Suprapubic skin (tissue), 4 donors: ENCODE data around the gene CYB5R2. TPM values are rescaled to one million over a fixed set of nuclear protein-coding genes. Genes with fewer than 3 reads are reported as not detected.
A peak's percentile ranks its signal among the peaks of the same experiment; 100 is the strongest.
"Not testable (repeated sequence)": the region's sequence is repeated elsewhere in the genome, so short reads cannot be mapped to it uniquely, and the experiment has no call there.

Experiments
- DNase-seq, 2 donors: peaks; one replicate each; pipeline ENCODE4 v3.0.0-alpha.2; 2019; ENCODE audit warnings: low spot score in 2 of 2
- H3K27ac ChIP-seq: fragments of 200-600 bp; sonication (generic); one replicate; pipeline ENCODE4 v1.5.1; 2019
- H3K27me3 ChIP-seq: fragments of 200-600 bp; sonication (generic); one replicate; pipeline ENCODE4 v1.5.1; 2019
- H3K36me3 ChIP-seq: fragments of 200-600 bp; sonication (generic); one replicate; pipeline ENCODE4 v1.5.1; 2019
- H3K4me1 ChIP-seq: fragments of 200-600 bp; sonication (generic); one replicate; pipeline ENCODE4 v1.5.1; 2019
- H3K4me3 ChIP-seq: fragments of 200-600 bp; sonication (generic); one replicate; pipeline ENCODE4 v1.5.1; 2019; ENCODE audit warnings: mild to moderate bottlenecking
- H3K9me3 ChIP-seq: fragments of 200-600 bp; sonication (generic); one replicate; pipeline ENCODE4 v1.5.1; 2019
- EP300 ChIP-seq: sonication (generic); formaldehyde crosslinking; IDR thresholded peaks from one replicate; pipeline ENCODE4 v1.6.1; 2017; ENCODE audit warnings: antibody characterized with exemption
- POLR2A ChIP-seq, 2 donors: fragments of 450-650 bp; IDR thresholded peaks; one replicate each; pipeline ENCODE4 v1.6.1; 2017; ENCODE audit warnings: antibody characterized with exemption in 2 of 2, mild to moderate bottlenecking in 2 of 2, moderate library complexity in 2 of 2
- POLR2AphosphoS5 ChIP-seq, 3 donors: sonication (generic); formaldehyde crosslinking; IDR thresholded peaks; one replicate each; pipeline ENCODE4 v1.6.1; 2017; ENCODE audit warnings: antibody characterized with exemption in 3 of 3
- WGBS: methylation state at CpG from one replicate; pipeline ENCODE4 v1.1.5; 2018; 5-methylcytosine and 5-hydroxymethylcytosine counted together
- total RNA-seq, 4 donors: library from RNA; depleted of rRNA; stranded (reverse); fragments of >200 nt; gene quantifications; one replicate each; pipeline ENCODE4 v1.1.0, GENCODE V29; 2016
- TF ChIP-seq, protein P1 (sequence below), 2 donors: fragments of 200-600 bp in 1 of 2; fragments of 450-650 bp in 1 of 2; sonication (generic) in 1 of 2; IDR thresholded peaks; one replicate each; pipeline ENCODE4 v1.5.1; 2016 to 2019; ENCODE audit warnings: antibody characterized with exemption in 2 of 2, mild to moderate bottlenecking in 1 of 2, moderate library complexity in 1 of 2

Gene CYB5R2
- total RNA-seq, 4 donors from 2014 or later, result 30.7 to 78.4 (median 53.9) TPM

DNA sequence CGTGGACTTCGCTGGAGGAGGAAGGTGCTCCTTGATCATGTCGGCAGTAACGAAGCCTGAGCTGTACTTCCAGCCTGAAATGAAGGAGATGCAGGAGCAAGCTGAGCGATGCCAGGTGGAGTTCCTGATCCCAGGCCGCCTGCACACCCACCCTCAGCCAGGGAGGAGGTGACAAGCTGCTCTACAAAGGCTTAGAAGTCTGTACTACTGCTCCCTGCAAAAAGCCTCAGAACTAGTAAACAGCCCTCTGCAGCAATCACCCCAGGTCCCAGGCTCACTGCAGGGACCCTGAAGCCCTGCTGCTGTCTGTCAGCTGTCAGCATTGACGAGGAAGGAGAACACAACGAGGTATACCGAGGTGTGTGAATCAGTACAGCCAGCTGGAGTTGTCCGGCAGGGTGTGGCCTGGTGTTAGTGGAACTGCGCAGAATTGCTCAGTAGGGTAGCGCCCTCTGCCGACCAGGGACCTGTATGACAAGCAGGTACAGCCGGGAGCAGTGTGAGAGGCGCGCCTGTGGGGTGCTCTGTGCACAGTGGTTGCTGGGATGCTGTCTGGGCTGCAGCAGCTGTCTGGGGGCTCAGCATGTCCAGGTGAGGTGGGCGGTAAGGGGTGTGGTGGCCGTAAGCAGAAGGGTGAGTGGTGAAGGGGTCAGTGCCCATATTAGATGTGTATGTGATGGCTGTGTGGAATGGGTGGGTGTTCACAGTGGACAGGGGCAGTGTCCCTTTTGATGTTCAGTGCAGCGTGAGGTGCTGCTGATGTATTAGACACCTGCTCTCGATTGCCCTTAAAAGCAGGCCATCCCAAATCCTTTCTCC, 7.6 kb downstream of the CYB5R2 start:
- DNase-seq, result peak; percentile 89 to 90
- no peak overlapping the region for H3K4me3 ChIP-seq
- H3K27me3 ChIP-seq, result no peaks in the 10 kb centered on the region
- TF ChIP-seq, protein P1, sequence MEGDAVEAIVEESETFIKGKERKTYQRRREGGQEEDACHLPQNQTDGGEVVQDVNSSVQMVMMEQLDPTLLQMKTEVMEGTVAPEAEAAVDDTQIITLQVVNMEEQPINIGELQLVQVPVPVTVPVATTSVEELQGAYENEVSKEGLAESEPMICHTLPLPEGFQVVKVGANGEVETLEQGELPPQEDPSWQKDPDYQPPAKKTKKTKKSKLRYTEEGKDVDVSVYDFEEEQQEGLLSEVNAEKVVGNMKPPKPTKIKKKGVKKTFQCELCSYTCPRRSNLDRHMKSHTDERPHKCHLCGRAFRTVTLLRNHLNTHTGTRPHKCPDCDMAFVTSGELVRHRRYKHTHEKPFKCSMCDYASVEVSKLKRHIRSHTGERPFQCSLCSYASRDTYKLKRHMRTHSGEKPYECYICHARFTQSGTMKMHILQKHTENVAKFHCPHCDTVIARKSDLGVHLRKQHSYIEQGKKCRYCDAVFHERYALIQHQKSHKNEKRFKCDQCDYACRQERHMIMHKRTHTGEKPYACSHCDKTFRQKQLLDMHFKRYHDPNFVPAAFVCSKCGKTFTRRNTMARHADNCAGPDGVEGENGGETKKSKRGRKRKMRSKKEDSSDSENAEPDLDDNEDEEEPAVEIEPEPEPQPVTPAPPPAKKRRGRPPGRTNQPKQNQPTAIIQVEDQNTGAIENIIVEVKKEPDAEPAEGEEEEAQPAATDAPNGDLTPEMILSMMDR (IDR thresholded peaks at IDR 0.05), result peak; percentile 68 to 72
- no peak for TF ChIP-seq POLR2AphosphoS5 (IDR thresholded peaks at IDR 0.05)
- peaks cover 36% of the 10 kb centered on the region for H3K36me3 ChIP-seq
- no peaks in the 10 kb centered on the region for H3K9me3 ChIP-seq
- H3K4me1 ChIP-seq, result peaks cover 7% of the 10 kb centered on the region
- H3K27ac ChIP-seq, result no peak overlapping the region
- WGBS, result 46% methylated on average over 20 of the region's 20 CpGs

DNA sequence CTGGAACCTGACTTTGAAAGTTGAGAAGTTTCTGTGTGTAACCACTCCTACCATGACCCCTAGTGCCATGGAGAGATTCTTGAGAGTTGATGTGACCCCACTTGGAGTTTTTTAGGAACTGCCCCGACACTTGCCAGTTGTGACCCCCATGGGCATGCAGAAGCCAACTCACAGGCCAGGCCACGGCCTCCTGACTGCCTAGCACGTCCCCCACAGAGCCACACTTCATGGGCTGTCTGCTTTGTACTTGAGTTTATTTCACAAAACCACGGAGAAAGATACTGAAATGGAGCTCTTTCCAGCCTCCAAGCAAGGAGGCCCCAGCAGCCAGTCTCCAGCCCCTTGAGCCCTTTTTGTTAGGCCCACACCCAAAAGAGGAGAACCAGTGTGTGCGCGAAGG, 8.4 kb downstream of the CYB5R2 start:
- Histone ChIP-seq H3K27ac (no peak overlapping the region), H3K36me3 (peaks cover 36% of the 10 kb centered on the region), H3K27me3 (no peaks in the 10 kb centered on the region), H3K9me3 (no peaks in the 10 kb centered on the region), H3K4me3 (no peak overlapping the region), H3K4me1 (peaks cover 5% of the 10 kb centered on the region)
- DNase-seq, result no peak
- 88% methylated on average over 5 of the region's 6 CpGs for WGBS
- TF ChIP-seq, protein P1 (IDR thresholded peaks at IDR 0.05), result no peak
- no peak for TF ChIP-seq POLR2AphosphoS5 (IDR thresholded peaks at IDR 0.05)
- TF ChIP-seq POLR2A (IDR thresholded peaks at IDR 0.05), result no peak
- TF ChIP-seq EP300, result no peak

DNA sequence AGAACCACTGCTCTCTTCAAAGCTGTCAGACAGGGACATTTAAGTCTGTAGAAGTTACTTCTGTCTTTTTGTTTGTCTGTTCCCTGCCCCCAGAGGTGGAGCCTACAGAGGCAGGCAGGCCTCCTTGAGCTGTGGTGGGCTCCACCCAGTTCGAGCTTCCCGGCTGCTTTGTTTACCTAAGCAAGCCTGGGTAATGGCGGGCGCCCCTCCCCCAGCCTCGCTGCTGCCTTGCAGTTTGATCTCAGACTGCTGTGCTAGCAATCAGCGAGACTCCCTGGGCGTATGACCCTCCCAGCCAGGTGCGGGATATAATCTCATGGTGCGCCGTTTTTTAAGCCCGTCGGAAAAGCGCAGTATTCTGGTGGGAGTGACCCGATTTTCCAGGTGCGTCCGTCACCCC, 9.8 kb downstream of the CYB5R2 start:
- 97% methylated on average over 16 of the region's 16 CpGs for WGBS

DNA sequence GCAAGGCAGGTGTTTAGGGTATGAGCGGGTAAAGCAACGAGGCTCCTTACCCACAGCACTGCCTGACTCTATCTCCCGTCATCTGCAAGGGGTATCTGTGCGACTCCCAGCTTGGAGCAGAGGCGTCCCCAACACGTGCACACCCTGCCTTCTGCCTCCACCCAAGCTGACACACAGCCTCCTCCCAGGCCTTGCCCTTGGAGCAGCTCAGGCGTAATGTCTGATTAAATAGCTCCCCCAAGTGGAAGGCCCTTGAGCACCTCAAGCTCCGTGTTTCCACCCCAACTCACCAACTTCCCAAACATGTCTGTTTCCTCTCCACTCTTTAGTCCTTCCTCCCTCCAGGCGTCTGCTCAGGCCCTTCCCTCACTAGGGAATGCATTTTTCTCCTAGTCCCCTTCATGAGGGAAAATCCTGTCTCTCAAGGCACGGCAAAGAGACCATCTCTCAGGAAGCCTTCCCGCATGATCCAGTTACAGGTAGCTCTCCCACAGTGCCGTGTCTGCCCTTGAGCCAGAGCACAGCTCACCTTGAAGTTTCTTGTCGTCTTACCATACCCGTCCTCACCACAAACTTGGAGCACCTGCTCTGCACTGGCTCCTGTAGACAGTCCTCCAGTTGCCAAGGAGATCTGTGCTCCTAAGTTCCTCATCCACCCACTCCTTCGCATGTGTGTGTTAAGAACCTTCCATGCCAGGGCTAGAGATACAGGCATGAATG, 15.8 kb downstream of the CYB5R2 start:
- Histone ChIP-seq H3K27me3 (no peaks in the 10 kb centered on the region), H3K36me3 (peaks cover 34% of the 10 kb centered on the region), H3K9me3 (no peaks in the 10 kb centered on the region), H3K4me3 (no peak overlapping the region), H3K27ac (no peak overlapping the region), H3K4me1 (peaks cover 7% of the 10 kb centered on the region)
- 41% methylated on average over 15 of the region's 15 CpGs for WGBS
- no peak for DNase-seq
- peak in 1 of 3 donors; percentile 13 for TF ChIP-seq POLR2AphosphoS5 (IDR thresholded peaks at IDR 0.05)
- no peak for TF ChIP-seq POLR2A (IDR thresholded peaks at IDR 0.05)
- TF ChIP-seq, protein P1 (IDR thresholded peaks at IDR 0.05), result peak; percentile 48 to 55
- no peak for TF ChIP-seq EP300

More for the DNA sequence above, 9.8 kb downstream of the CYB5R2 start:
- not testable (repeated sequence) for DNase-seq, H3K4me3 ChIP-seq, H3K9me3 ChIP-seq, H3K27me3 ChIP-seq, H3K27ac ChIP-seq, H3K4me1 ChIP-seq
- peaks cover 36% of the 10 kb centered on the region for H3K36me3 ChIP-seq

DNA sequence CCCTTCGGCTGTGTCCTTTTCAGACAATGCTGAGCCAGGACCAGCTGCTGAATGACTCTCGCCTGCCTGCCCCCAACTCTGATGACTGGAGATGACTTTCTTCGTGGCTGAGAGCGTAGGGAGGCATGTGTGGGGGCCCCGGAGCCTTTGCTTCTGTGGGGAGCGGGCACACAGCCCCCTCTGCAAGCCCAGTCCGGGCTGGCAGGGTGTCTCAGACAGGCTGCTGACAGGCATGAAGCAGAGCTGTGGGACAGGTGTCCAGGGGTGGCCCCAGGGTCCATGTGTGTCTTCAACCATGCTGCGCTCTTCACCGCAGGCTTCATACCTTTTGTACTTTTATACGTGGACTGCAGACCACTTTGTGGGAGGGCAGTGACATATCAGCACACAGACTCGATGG, 16.6 kb downstream of the CYB5R2 start:
- no peaks in the 10 kb centered on the region for H3K9me3 ChIP-seq
- peaks cover 7% of the 10 kb centered on the region for H3K4me1 ChIP-seq
- H3K27ac ChIP-seq, result no peak overlapping the region
- WGBS, result 90% methylated on average over 5 of the region's 11 CpGs
- DNase-seq, result no peak
- H3K4me3 ChIP-seq, result no peak overlapping the region
- H3K27me3 ChIP-seq, result no peaks in the 10 kb centered on the region
- peaks cover 42% of the 10 kb centered on the region for H3K36me3 ChIP-seq
- TF ChIP-seq EP300, result no peak
- TF ChIP-seq, protein P1 (IDR thresholded peaks at IDR 0.05), result no peak
- TF ChIP-seq POLR2A (IDR thresholded peaks at IDR 0.05), result no peak
- TF ChIP-seq POLR2AphosphoS5 (IDR thresholded peaks at IDR 0.05), result no peak
